AG08395 (cell line): ENCODE results near the gene MCRS1.
"Not testable (repeated sequence)": the region's sequence is repeated elsewhere in the genome, so short reads cannot be mapped to it uniquely, and the experiment has no call there.

Experiments used
- DNase-seq: peaks from one replicate; pipeline ENCODE4 v3.0.0; 2012; ENCODE audit warnings: mixed read lengths, low spot score

MCRS1 gene

DNA sequence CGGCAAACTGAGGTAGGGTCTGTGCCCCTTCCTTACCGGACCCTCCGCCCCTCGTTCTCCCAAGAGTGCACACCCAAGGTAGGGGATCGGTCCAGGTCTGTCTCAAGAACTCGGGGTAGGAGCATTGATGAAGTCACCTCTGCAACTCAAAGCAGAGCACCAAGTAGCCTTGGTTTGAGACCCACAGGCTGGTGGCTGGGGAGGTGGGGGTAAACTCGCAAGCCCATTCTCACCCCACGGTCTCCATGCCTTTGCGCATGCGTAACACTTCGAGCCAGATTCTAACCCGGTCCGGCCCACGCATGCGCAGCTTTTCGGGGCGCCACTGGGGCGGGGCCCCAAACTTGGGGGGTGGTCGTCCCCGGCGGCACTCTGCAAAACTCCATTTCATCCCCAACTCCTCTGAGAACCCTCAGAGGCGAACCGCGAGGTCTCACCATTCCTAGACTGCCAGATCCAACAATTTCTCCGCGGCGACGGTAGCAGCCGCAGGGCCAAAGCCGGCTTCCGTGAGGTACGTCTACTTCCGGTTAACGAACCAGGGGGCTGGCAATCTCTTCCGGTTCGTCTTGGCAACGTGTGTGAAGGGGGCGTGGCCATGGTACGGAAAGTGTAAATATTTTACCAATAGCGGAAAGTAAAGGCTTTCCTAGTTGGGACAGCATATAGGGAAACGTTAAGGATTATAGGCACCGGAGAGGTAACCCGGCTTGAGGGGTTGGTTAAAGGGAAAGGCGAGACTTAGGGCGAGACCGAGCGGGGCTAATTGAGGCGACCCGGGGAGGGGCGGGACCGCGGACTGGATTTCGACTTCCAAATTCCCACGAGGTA lies at the start of gene MCRS1:
Gene MCRS1 (minus strand): TSS at position 532 of the 831 bp plus-strand sequence. CDS start 1,411 bp downstream, outside the sequence.
- DNase-seq: peak; percentile 99

DNA sequence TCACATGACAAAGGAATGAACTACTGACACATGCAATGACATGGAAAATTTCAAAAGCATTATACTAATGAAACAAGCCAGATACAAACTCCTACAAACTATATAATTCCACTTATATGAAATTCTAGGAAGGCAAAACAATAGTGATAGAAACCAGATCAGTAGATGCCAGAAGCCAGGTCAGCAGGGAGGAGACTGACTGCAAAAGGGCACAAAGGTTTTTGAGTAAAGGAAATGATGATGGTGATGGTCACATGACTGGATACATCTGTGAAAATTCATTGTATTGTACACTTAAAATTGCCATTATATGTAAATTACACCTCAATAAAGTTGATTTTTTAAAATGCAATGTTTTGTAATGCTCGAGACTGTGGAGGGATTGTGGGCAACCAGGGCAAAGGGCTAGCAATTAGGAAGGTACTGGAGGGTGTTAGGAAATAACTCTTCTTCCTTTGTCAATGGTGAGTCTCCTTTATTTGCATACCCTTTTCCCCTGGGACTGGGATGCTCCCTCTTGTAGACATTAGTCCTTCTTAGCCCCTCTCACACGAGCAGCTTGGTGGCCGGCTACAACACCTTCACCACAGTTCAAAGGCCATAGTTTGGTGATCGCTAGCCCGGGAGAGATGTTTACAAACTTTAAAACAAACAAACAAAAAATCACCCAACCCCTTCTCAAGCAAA lies 48.7 kb upstream of the MCRS1 start:
- DNase-seq: no peak

GRCh38 chr12:49615725-49616124 lies 47.8 kb upstream of the MCRS1 start:
- DNase-seq: no peak

DNA sequence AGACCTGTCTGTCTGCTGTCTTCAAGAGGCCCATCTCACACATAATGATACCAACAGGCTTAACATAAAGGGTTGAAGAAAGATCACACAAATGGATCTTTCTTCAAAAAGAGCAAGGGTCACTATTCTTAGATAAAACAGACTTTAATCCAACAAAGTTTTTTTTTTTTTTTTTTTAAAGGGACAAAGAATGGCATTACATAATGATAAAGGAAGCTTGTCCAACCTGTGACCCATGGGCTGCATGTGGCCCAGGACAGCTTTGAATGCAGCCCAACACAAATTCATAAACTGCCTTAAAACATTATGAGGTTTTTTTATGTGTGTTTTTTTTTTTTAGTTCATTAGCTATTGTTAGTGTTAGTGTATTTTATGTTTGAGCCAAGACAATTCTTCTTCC lies 44.3 kb upstream of the MCRS1 start:
- DNase-seq: no peak

DNA sequence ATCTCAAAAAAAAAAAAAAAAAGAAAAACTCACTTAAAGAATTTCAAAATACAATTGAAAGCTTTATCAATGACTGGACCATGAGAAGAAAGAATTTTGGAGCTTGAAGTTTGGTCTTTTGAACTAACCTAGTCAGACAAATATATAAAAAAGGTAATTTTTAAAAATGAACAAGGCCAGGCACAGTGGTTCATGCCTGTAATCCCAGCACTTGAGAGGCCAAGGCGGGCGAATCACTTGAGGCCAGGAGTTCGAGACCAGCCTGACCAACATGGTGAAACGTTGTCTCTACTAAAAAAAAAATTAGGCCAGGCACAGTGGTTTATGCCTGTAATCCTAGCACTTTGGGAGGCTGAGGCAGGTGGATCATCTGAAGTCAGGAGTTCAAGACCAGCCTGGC lies 42.8 kb upstream of the MCRS1 start:
- DNase-seq: not testable (repeated sequence)

DNA sequence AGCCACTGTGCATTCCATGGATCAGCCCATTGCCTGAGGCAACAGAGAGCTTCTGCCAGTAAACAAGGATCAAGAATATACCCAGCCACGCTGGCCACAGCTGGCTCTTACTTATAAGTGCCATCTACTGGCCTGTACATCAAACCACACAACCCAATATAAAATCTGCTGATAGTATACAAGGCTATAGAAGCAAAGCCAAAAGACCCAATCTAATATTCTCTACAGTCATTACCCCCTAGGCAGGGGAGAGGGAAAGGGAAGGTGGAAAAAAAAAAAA lies 41.9 kb upstream of the MCRS1 start:
- DNase-seq: no peak

DNA sequence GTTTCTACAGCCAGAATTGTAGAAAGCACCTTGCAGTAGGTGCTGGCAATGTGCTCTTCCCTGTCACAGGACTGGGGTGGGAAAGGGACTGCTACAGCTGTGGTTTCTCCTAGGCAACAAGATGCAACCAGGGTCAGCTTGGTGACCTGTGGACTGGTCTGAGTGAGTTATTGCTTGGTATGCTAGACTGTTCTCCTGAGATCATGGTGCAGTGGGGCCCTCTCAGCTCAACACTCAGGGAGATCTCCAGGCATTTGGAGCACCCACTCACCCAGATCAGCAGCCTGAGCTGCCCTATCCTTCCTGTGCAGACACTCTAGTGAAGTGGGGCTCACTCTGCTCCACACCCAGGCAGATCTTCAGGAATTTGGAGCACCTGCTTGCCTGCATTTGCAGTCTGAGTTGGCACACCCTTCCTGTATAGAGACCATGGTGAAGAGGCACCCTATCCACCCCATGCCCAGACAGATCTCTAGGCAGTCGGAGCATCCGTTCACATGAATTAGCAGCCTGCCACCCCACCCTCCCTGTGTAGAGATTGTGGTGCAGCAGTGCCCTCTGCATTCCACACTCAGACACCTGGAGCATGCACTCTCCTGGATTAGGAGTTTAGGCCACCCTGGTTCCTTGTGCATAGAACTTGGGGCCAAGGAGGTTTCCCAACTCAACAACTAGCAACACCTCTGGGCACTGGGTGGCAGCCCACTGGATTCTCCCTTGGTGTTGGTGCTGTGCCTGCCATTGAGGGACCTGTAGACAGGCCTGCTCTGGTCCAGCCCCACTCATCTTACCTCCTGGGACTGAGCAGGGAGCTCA lies 41.3 kb upstream of the MCRS1 start:
- DNase-seq: no peak

DNA sequence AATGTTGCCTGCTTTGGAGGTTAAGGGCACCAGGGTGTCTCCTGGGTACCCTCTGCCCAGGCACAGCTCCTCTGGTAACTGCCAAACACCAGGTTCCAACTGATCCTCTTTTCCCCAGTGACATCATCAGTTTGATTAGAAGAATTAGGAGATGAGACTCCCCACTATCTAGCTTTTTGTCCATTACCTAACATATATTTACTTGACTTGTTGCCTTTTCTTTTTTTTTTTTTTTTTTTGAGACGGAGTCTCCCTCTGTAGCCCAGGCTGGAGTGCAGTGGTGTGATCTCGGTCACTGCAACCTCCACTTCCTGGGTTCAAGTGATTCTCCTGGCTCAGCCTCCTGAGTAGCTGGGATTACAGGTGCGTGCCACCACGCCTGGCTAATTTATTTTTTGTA lies 37.6 kb upstream of the MCRS1 start, which contains the start of gene FAM186B:
Gene FAM186B (minus strand): TSS at position 101 of the 400 bp plus-strand sequence. CDS start 162 bp downstream, outside the sequence.
- not testable (repeated sequence) for DNase-seq

GRCh38 chr12:49604856-49605255 lies 36.9 kb upstream of the MCRS1 start:
- DNase-seq: no peak

- no peak for DNase-seq
Observed at GRCh38 chr12:49603721-49604120, 35.8 kb upstream of the MCRS1 start.

DNA sequence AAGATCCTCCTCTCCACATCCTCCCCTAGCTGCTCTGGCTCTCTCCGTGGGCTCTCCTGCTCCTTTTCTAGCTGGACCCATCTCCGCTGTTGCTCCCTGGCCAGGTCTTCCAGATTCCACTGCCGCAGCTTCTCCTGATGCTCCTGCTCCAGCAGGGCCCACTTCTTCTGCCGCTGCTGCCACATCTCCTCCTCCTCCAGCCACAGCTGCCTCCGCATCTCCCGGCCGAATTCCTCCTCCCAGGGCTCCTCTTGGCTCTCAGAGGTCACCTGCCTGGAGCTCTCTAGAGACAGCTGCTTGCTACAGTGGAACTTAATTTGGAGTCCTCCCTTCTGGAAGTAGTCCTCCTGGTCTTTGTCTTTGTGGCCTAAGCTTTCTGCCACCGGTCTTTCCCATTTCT lies 32.0 kb upstream of the MCRS1 start:
- no peak for DNase-seq

- no peak for DNase-seq
Observed at GRCh38 chr12:49598527-49598926, 30.6 kb upstream of the MCRS1 start.

DNA sequence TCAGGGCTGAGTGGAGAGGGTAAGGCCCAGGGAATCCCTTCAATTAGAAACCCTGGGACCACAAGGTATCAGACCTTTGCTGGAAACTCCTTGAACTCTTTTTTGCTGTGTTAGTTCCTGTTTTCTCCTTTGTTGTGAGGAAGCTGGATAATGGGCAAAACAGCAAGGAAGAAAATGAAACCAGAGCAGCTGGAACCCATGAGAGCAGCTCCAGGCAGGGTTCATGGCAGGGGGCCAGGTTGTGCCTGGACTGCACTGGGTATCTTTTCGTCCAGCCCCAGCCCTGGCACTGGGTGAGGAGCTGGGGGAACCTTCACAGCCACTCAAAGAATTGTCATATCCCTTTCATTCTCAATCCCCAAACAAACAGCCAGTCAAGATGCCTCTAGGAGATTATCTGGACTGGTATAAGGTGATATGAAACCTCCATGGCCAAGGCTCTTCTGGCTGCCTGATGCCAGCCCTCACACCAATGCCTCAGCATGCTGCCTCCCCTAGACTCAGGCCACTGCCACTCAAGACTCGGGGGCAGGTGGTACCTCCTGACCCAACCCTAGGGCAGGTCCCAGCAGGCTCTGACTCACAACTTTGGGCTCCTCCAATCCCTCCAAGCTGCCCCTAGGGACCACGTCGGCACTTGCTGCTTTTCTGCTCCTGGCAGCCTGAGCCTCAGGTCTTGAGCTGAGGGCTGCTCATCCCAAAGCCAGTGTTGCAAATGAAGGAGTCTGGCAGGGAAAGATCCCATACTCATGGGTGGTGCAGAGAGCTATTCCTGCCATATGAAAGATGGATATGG lies 21.0 kb upstream of the MCRS1 start:
- DNase-seq: no peak

DNA sequence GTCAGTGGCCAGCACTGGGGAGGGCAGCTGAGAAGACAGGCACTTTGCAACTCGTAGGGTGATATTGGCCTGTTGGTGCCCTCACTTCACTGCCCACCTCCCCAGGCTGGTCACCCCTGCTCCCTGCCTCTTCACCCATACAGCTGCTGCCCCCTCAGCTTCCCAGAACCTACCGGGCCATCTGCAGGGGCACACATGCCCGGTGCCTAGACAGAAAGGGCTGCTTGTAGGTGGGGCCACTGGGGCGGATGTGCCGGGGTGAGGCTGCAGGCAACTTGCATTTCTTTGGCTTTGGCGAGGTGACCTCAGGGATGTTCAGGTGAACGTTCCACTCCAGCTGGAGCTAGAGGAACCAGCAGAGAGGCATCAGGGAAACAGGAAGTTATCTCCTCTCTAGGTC lies 20.3 kb upstream of the MCRS1 start:
- no peak for DNase-seq

DNA sequence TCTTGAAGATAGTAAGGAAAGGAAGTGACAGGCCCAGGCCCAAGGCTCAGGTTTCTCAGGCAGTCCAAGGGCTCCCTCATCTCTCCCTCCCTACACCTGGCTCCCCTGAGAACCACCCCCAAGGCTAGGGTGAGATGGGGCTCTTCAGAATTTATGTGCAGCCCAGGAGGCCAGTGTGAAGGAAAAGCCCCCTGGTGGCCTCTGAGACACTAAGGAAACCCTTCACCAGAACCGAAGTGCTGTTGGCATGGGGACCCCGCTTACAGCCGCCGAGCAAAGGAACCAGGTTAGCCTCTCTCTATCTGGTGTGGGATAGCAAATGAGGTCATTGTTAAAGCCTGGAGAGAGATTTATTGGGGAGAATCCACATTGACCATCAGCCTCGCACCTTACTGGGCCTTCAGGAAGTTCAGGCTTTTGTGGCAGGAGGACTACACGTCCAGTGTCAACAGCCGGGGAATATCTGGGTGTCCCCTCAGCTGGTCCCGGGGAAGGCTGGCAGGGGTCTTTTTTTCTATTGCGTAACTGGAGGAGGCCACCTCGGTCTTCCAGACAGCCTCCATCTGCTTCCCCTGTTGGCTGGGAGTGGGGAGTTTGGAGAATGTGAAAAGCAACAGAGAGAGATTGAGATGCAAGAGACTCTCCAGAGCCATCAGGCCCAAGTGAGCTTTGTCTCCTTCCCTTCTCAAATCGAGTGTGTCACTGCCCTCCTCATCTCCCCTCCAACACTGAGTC lies 19.4 kb upstream of the MCRS1 start:
- no peak for DNase-seq

GRCh38 chr12:49585477-49586459 lies 17.8 kb upstream of the MCRS1 start:
- DNase-seq: no peak

GRCh38 chr12:49584591-49584990 lies 16.6 kb upstream of the MCRS1 start:
- no peak for DNase-seq

GRCh38 chr12:49583366-49584094 lies 15.6 kb upstream of the MCRS1 start:
- no peak for DNase-seq

- DNase-seq: no peak
Observed at GRCh38 chr12:49582850-49583249, 14.9 kb upstream of the MCRS1 start.
